Measurements from ENCODE around the gene LIN9. TPM values are rescaled to one million over a fixed set of nuclear protein-coding genes. Genes with fewer than 3 reads are reported as not detected.

Gene LIN9
- total and polyA plus RNA-seq, 2 of the 8 experiments (the other 6 are each of a cell fraction or from before 2014, with no cell fraction given) = 5.6 to 12.6 TPM

DNA sequence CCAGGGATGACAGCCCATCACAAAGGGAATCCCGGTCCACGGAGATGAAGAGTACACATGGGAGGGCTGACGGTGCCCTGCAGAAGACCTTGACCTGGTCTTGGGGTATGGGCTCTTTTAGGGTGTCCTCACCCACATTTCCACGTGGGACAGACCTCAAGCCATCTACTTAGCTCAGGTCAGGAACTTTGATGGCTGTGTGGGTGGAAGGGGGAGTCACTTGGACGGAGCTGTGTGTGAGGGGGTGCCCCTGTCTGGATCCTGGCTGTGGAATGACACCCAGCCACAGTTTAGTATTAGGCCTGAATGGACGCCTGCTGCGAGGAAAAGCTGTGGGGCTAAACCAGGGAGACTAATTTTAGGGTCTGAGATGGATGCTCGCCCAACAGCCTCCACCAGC, 96.4 kb downstream of the LIN9 start:
- POLR2A ChIA-PET (ENCODE audit: partially characterized antibody) = interaction anchor here (0.6 kb wide), 1 partner anchor 16 kb away, joined by 4 read pairs; no protein-coding TSS in a partner anchor
- Histone ChIP-seq H2BK12ac (ENCODE audit: low read depth, low read length) (peak overlapping the region; percentile 3; the same call in 1 of the 2 replicates), H2BK15ac (ENCODE audit: low read length) (no peak overlapping the region), H3K4me3 (ENCODE audit: extremely low read depth in 1 of 4, insufficient read depth in 2 of 4, low read depth in 3 of 4, low read length in 4 of 4) (no peak overlapping the region), H3K4me1 (replicated peaks in 1 of 4; ENCODE audit: control insufficient read depth in 3 of 4, insufficient read depth in 4 of 4, low read length in 3 of 4) (peaks cover 2 to 19% (median 8%) of the 10 kb centered on the region in 4 experiments), H3K27ac (ENCODE audit: low read depth, low read length) (no peak overlapping the region), H3K4me2 (ENCODE audit: insufficient read depth in 1 of 2, low read depth in 2 of 2, low read length in 2 of 2) (no peak overlapping the region), H2BK120ac (replicated peaks; ENCODE audit: low read depth, low read length) (no peak overlapping the region), H3K9ac (replicated peaks in 1 of 4; ENCODE audit: extremely low read depth in 1 of 4, low read depth in 3 of 4, low read length in 3 of 4) (no peak overlapping the region), H2BK20ac (ENCODE audit: low read length) (0 out of 2 replicates have a peak overlapping the region, but pooled peaks have one; percentile 6), H4K91ac (replicated peaks; ENCODE audit: insufficient read length, low read length) (no peak overlapping the region), H4K20me1 (replicated peaks in 1 of 2; ENCODE audit: control insufficient read depth in 1 of 2, insufficient read depth in 2 of 2, low read length in 2 of 2) (no peaks in the 10 kb centered on the region), H3K23ac (ENCODE audit: insufficient read length) (no peak overlapping the region), H3K79me2 (ENCODE audit: control insufficient read depth in 1 of 2, insufficient read depth in 2 of 2, low read length in 2 of 2) (no peaks in the 10 kb centered on the region), H3K14ac (ENCODE audit: insufficient read length) (no peak overlapping the region), H3K4ac (replicated peaks; ENCODE audit: insufficient read length, low read depth, low read length) (no peak overlapping the region), H3K36me3 (ENCODE audit: control insufficient read depth in 2 of 4, insufficient read depth in 4 of 4, low read length in 3 of 4) (no peaks in the 10 kb centered on the region), H3K56ac (replicated peaks; ENCODE audit: insufficient read length, low read depth, low read length) (no peak overlapping the region), H2AFZ (ENCODE audit: low read length) (no peak overlapping the region), H3K27me3 (replicated peaks in 1 of 4; ENCODE audit: control insufficient read depth in 3 of 4, extremely low read depth in 1 of 4, insufficient read depth in 3 of 4, low read length in 3 of 4) (peaks cover 0 to 4% (median 1%) of the 10 kb centered on the region in 4 experiments; a peak in 2 of 7 replicates), H2AK5ac (ENCODE audit: low read depth, low read length) (no peak overlapping the region), H3K23me2 (ENCODE audit: low read depth, low read length) (no peaks in the 10 kb centered on the region), H2BK5ac (ENCODE audit: low read depth, low read length) (no peak overlapping the region; the same call in 1 of the 2 replicates), H4K5ac (ENCODE audit: insufficient read length, low read depth, low read length) (no peak overlapping the region), H4K8ac (ENCODE audit: extremely low read depth, insufficient read depth, low read length) (no peak overlapping the region), H3K79me1 (ENCODE audit: low read depth, low read length) (no peaks in the 10 kb centered on the region), H3K9me3 (ENCODE audit: insufficient read depth in 2 of 2, low read depth in 1 of 2, low read length in 1 of 2) (no peaks in the 10 kb centered on the region), H3K18ac (ENCODE audit: extremely low read depth, low read length) (peak overlapping the region; percentile 40; the same call in 1 of the 2 replicates)
- no peak for DNase-seq (ENCODE audit: low read depth in 1 of 2, low spot score in 2 of 2)
- TF ChIP-seq, protein P1, sequence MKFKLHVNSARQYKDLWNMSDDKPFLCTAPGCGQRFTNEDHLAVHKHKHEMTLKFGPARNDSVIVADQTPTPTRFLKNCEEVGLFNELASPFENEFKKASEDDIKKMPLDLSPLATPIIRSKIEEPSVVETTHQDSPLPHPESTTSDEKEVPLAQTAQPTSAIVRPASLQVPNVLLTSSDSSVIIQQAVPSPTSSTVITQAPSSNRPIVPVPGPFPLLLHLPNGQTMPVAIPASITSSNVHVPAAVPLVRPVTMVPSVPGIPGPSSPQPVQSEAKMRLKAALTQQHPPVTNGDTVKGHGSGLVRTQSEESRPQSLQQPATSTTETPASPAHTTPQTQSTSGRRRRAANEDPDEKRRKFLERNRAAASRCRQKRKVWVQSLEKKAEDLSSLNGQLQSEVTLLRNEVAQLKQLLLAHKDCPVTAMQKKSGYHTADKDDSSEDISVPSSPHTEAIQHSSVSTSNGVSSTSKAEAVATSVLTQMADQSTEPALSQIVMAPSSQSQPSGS (IDR thresholded peaks at IDR 0.05; ENCODE audit: low read length) = no peak
- no peak for TF ChIP-seq SAP30 (IDR thresholded peaks at IDR 0.05; ENCODE audit: insufficient read depth, insufficient replicate concordance, low read length)
- WGBS, 2 experiments (ENCODE audit: extremely low coverage in 1 of 2, insufficient coverage in 1 of 2, insufficient read length in 1 of 2, insufficient replicate concordance in 2 of 2, low coverage in 1 of 2, low lambda C conversion rate in 2 of 2, missing lambda C conversion rate in 1 of 2) = 84% methylated on average over 8 of the region's 8 CpGs; no CpG with 5 or more reads in 1 of the 2 experiments
- CTCF ChIA-PET (ENCODE audit: partially characterized antibody) = interaction anchor here (1.2 to 6.3 kb wide), 5 partner anchors 10 to 39 kb away, joined by 3 to 39 read pairs (median 11); partner anchors contain the start of gene MIXL1
- no peak for FAIRE-seq

Measured in H1 (cell line).